Lung (tissue), 12 donors: Measurements from ENCODE around the gene ORM2. TPM values are rescaled to one million over a fixed set of nuclear protein-coding genes. Genes with fewer than 3 reads are reported as not detected.

Source experiments
- ATAC-seq: fragments of 200-7000 bp; cut with Tn5 transposase; one replicate; pipeline ENCODE4 v1.9.1; 2020; ENCODE audit warnings: moderate number of reproducible peaks; ENCODE audit not compliant: insufficient read depth, low FRiP score
- DNase-seq, 3 donors: peaks; one replicate each; pipeline ENCODE4 v3.0.0-alpha.2; 2013 to 2017
- H3K27ac ChIP-seq, 2 donors: one replicate each; pipeline ENCODE4 v1.5.1; 2013; ENCODE audit warnings: mild to moderate bottlenecking in 2 of 2, moderate library complexity in 2 of 2, control low read depth in 1 of 2, inconsistent platforms in 1 of 2, low read depth in 1 of 2, low read length in 1 of 2
- H3K27me3 ChIP-seq, 3 donors: one replicate each; pipeline ENCODE4 v1.5.1; 2013; ENCODE audit warnings: low read length in 2 of 3; ENCODE audit not compliant: control insufficient read depth in 3 of 3, insufficient read depth in 3 of 3
- H3K36me3 ChIP-seq, 4 donors: one replicate each; pipeline ENCODE4 v1.5.1; 2013; ENCODE audit warnings: low read length in 4 of 4, mild to moderate bottlenecking in 1 of 4, moderate library complexity in 1 of 4; ENCODE audit not compliant: control insufficient read depth in 4 of 4, insufficient read depth in 4 of 4
- H3K4me1 ChIP-seq, 5 donors: one replicate each; pipeline ENCODE4 v1.5.1; 2013; ENCODE audit warnings: low read length in 5 of 5, mild to moderate bottlenecking in 2 of 5, moderate library complexity in 1 of 5; ENCODE audit not compliant: control insufficient read depth in 5 of 5, insufficient read depth in 5 of 5
- H3K4me3 ChIP-seq: one replicate; pipeline ENCODE4 v1.5.1; 2013; ENCODE audit warnings: mild to moderate bottlenecking, control low read depth, moderate library complexity
- H3K9ac ChIP-seq, 2 donors: one replicate each; pipeline ENCODE4 v1.5.1; 2013; ENCODE audit warnings: low read length in 2 of 2, control low read depth in 1 of 2; ENCODE audit not compliant: insufficient read depth in 1 of 2
- H3K9me3 ChIP-seq, 4 donors: one replicate each; pipeline ENCODE4 v1.5.1; 2013; ENCODE audit warnings: low read length in 3 of 4, mild to moderate bottlenecking in 1 of 4, moderate library complexity in 1 of 4; ENCODE audit not compliant: control insufficient read depth in 4 of 4, insufficient read depth in 3 of 4
- WGBS, 2 donors: extraction: QIAGEN DNeasy Blood & Tissue Kit; methylation state at CpG; one replicate each; pipeline ENCODE4 v1.1.7; 2013; 5-methylcytosine and 5-hydroxymethylcytosine counted together
- polyA plus RNA-seq, 2 donors: library from polyadenylated mRNA; stranded (reverse); fragments of 200-250 nt; gene quantifications; one replicate each; pipeline ENCODE4 v1.2.1, GENCODE V29; 2013
- total RNA-seq, 2 donors: library from RNA; depleted of rRNA in 1 of 2; stranded (reverse); fragments of >200 nt in 1 of 2; gene quantifications; one replicate each; pipeline ENCODE4 v1.2.1, GENCODE V29; 2014 to 2021
- TF ChIP-seq, protein P1 (sequence below): IDR thresholded peaks from 2 replicates; pipeline ENCODE4 v1.5.1; 2012; ENCODE audit warnings: mild to moderate bottlenecking; ENCODE audit errors: control extremely low read depth, extremely low read depth
- donor health status: control.
- donor health status: control.
- donor health status: Bipolar disorder and iron deficiency.
- donor health status: healthy.
- donor health status: DM: yes; HTN: yes; CAD: no.

Gene ORM2
- total and polyA plus RNA-seq, 4 donors: 0.77 to 215 (median 47.6) TPM

DNA sequence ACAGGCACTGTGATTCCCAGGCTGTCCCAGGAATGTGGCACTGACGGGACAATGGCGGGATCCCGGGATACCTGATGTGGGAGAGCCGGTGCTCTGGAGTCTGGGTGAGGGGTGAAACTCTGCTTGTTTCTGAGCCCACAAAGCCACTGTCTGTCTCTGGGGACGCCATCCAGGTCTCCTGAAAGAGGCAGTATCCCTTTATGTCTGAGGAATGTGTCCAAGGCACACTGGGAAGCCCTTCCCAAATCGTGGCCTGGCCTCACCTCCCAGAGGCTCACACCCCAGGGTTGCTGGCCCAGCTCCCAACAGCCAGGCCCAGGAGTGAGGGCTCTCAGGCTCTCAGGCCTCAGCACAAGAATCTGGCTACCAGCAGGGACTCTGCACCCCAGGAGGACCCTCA is 27.1 kb downstream of the ORM2 start:
- no peak for DNase-seq
- no peak overlapping the region for H3K27ac ChIP-seq
- H3K4me3 ChIP-seq: no peak overlapping the region
- H3K36me3 ChIP-seq: peaks cover 9 to 57% (median 53%) of the 10 kb centered on the region in 4 donors
- peaks cover 0 to 4% (median 0%) of the 10 kb centered on the region in 5 donors for H3K4me1 ChIP-seq
- WGBS, 2 donors: 90 to 96% methylated on average over 6 of the region's 6 CpGs
- no peak overlapping the region for H3K9ac ChIP-seq
- no peaks in the 10 kb centered on the region for H3K9me3 ChIP-seq
- TF ChIP-seq, protein P1, sequence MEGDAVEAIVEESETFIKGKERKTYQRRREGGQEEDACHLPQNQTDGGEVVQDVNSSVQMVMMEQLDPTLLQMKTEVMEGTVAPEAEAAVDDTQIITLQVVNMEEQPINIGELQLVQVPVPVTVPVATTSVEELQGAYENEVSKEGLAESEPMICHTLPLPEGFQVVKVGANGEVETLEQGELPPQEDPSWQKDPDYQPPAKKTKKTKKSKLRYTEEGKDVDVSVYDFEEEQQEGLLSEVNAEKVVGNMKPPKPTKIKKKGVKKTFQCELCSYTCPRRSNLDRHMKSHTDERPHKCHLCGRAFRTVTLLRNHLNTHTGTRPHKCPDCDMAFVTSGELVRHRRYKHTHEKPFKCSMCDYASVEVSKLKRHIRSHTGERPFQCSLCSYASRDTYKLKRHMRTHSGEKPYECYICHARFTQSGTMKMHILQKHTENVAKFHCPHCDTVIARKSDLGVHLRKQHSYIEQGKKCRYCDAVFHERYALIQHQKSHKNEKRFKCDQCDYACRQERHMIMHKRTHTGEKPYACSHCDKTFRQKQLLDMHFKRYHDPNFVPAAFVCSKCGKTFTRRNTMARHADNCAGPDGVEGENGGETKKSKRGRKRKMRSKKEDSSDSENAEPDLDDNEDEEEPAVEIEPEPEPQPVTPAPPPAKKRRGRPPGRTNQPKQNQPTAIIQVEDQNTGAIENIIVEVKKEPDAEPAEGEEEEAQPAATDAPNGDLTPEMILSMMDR: no peak
- H3K27me3 ChIP-seq: no peaks in the 10 kb centered on the region
- ATAC-seq: no peak

DNA sequence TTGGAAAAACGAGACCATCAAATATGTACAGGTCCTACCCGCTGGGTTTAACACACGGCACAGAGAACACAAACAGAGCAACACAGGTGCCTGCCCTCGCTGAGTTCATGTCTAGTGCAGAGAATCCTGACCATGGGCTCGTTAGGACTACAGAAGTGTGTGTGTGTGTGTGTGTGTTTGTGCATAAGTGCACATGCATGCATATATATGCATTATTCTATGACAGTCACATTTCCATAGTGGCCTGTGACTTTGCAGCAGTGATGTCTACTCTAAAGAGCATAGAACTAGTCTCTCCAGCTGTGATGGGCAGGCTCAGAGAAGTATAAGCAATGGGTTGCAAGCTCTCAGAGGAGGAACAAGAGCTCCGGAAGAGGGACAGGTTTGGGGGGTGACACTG is 27.7 kb downstream of the ORM2 start:
- H3K36me3 ChIP-seq: peaks cover 9 to 62% (median 57%) of the 10 kb centered on the region in 4 donors
- H3K4me3 ChIP-seq: no peak overlapping the region
- no peaks in the 10 kb centered on the region for H3K27me3 ChIP-seq
- 95% methylated on average over 6 of the region's 6 CpGs for WGBS, 2 donors
- no peak overlapping the region for H3K9ac ChIP-seq
- TF ChIP-seq, protein P1: no peak
- H3K27ac ChIP-seq: peak overlapping the region in 1 of 2 donors; percentile 13
- no peak for ATAC-seq
- H3K4me1 ChIP-seq: peaks cover 0 to 3% (median 0%) of the 10 kb centered on the region in 5 donors
- DNase-seq: no peak
- H3K9me3 ChIP-seq: no peaks in the 10 kb centered on the region

DNA sequence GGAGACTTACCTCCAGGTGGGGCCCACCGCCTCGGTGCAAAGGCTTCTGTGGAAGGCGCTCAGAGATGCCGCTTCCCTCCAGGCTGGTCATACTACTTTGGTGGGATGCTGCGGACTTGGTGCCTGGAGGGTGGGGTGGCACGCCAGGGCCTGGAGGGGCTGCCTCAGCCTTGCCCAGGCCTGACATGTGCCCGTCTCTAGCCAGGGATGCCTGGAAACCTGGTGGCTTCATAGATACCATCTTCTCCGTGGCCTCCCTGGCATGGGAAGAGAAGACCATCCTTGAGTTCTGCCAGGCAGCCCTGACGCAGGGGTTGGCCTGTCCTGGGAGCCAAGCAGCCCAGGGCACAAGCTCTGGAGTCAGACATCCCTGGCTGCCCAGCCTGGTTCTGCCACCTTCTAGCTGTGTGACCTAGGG is 28.3 kb downstream of the ORM2 start:
- DNase-seq (no peak), ATAC-seq (no peak)
- peak overlapping the region in 1 of 2 donors; percentile 28 for H3K27ac ChIP-seq
- no peak overlapping the region for H3K9ac ChIP-seq
- 96% methylated on average over 9 of the region's 9 CpGs for WGBS, 2 donors
- H3K36me3 ChIP-seq: peaks cover 9 to 66% (median 60%) of the 10 kb centered on the region in 4 donors
- no peaks in the 10 kb centered on the region for H3K9me3 ChIP-seq
- peaks cover 0 to 3% (median 0%) of the 10 kb centered on the region in 5 donors for H3K4me1 ChIP-seq
- H3K27me3 ChIP-seq: no peaks in the 10 kb centered on the region
- TF ChIP-seq, protein P1: no peak
- no peak overlapping the region for H3K4me3 ChIP-seq

DNA sequence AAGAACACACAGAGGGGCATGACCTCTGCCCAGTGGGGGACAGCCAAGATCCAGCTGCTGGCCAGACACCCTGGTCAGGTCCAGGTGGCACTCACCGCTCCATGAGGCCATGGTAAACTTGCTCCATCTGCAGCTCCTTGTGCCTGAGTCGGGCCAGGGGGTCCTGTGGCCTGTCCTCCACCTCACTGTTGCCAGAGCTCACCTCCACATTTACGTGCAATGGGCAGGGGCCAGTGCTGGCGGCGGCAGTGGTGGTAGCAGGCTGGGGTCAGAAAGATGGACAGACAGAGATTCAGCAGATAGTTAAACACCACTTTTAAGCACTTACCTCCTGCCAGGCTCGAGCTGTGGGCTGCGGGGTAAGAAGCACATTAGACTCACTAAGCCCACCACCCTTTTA is 30.1 kb downstream of the ORM2 start:
- H3K36me3 ChIP-seq: peaks cover 9 to 75% (median 70%) of the 10 kb centered on the region in 4 donors

More for the DNA sequence above, 30.1 kb downstream of the ORM2 start:
- Histone ChIP-seq H3K4me3 (no peak overlapping the region), H3K9me3 (no peaks in the 10 kb centered on the region), H3K27me3 (no peaks in the 10 kb centered on the region), H3K9ac (no peak overlapping the region), H3K4me1 (peaks cover 0 to 3% (median 0%) of the 10 kb centered on the region in 5 donors), H3K27ac (no peak overlapping the region)
- WGBS, 2 donors: 97% methylated on average over 7 of the region's 7 CpGs
- TF ChIP-seq, protein P1: no peak
- DNase-seq (no peak), ATAC-seq (no peak)
